GM21786 (cell line): ENCODE data around the gene TET1.
"Not testable (repeated sequence)": the region's sequence is repeated elsewhere in the genome, so short reads cannot be mapped to it uniquely, and the experiment has no call there.

Experiments used
- ATAC-seq: cut with Tn5 transposase; IDR thresholded peaks from one replicate; pipeline ENCODE4 v1.9.1; 2021; ENCODE audit not compliant: unreplicated experiment

Gene TET1

DNA sequence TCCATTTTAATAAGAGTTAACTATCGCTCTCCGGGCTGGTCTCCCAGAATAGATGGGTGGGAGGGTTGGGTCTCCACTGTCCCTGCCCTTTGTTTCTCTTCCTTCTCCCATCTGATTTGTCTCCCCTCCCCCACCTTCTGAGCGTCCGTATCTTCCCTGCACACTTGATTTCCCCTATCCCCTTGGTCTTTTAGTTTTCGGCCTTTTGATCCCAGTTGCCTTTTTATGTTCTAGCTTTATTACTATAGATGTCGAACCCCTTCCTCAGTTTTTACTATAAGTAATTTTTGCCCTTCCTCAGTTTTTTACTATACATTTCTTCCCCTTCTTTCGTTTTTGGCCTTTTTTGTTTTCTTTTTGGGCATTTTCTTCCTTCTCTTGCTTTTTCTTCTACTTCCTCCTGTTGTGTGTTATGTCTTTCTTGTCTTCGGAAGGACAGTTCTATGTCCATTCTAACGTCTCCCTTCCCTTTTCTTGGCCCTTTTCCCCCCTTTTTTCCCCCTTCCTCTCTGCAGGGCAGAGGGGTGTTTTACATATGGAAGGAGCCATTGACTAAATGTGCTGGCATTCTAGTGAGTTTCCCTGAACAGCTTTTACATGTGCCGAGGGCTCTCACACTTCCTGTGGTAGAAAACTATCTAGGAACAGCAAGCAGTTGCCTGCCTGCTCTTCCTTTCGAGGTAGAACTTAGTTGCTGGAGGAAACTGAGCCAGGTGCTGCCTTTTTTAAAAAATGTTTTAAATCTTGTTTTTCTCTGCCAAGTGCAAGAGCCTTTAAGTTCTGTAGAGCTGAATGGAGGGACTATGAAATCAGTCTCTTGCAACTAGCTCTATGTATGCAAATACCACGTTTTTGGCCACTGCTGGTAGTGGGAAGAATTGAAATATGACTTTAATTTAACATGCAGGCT lies 2.8 kb downstream of the TET1 start:
- no peak for ATAC-seq

DNA sequence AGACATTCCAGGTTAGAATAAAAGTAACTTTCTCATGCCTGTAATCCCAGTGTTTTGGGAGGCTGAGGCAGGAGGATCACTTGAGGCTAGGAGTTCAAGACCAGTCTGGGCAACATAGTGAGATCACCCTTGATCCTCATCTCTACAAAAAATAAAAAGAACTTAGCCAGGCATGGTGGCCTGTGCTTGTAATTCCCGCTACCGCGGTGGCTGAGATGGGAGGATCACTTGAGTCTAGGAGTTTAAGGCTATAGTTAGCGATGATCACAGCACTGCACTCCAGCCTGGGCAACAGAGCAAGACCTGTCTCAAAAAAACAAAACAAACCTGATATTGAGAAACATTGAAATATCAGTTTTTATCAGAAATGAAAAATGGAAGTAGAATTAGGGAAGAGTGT lies 4.6 kb downstream of the TET1 start:
- ATAC-seq, result no peak

DNA sequence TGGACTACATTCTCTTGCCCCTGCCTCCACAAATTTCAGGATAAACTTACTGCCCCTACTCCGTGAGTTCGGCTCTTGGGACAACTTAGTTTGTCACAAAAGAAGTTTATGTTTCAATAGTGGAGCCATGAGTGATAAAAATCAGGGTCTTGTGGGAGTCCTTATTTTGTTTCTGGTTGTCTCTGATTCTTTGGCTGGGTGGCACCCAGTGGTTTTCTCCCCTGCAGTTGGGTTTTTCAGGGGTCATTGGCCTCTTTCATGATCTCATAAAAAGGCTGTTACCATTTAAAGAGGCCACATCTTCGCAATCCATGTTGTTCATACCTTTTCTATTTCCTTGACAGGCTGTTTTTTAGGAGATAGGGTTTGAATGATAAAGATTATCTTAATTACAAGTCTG lies 5.5 kb downstream of the TET1 start:
- no peak for ATAC-seq

DNA sequence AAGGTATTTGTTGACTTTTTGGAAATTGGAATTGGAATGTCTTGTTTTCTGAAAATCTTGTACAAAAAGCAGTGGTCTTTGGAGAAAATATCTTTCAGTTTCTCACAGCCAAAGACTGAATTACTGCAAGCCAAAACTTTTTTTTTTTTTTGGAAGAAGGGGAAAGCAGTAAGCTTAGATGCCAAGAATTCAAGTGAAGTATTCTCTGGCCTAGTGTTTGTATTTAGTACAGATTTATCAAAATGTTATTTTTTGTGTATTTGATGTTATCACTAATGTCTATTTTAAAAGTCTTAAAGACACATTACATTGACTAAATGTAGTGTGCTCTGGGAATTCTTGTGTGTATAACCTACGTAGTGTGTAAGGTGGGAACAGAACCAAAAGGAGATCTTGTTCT lies 6.2 kb downstream of the TET1 start:
- no peak for ATAC-seq

DNA sequence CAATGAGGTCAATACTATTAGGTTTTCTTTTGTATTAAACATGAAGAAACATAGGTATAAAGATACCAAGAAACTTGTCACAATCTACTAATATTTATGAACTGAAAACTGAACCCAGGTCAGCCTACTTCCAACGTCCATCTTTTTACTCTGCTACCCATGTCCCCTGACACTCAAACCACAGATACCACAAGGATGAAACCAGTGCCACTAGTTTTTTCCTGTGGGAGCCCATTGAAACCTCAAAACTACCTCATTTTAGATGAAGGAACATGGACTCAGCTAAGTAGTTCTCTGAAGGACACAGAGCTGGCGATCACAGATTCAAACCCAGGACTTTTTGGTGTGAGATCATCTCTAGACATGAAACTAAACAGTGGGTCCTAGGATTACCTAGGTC lies 6.8 kb downstream of the TET1 start:
- no peak for ATAC-seq

DNA sequence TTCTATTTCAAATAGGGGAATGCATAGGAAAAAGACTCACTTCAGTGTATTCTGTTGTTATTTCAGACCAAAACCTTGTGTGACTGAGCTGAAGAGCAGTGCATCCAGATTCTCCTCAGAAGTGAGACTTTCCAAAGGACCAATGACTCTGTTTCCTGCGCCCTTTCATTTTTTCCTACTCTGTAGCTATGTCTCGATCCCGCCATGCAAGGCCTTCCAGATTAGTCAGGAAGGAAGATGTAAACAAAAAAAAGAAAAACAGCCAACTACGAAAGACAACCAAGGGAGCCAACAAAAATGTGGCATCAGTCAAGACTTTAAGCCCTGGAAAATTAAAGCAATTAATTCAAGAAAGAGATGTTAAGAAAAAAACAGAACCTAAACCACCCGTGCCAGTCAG lies 12.0 kb downstream of the TET1 start:
- ATAC-seq, result no peak

DNA sequence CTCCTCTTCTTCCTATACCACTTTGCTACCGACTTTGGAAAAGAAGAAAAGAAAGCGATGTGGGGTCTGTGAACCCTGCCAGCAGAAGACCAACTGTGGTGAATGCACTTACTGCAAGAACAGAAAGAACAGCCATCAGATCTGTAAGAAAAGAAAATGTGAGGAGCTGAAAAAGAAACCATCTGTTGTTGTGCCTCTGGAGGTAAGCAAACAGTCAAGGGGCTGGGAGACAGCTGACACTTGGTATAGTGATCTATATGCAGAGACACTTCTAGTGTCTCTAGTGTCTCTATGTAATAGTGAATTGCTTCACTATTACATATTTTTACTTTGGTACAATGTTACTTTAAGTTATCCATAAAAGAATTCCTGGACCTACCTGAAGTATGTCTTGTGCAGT lies 13.9 kb downstream of the TET1 start:
- ATAC-seq, result no peak

DNA sequence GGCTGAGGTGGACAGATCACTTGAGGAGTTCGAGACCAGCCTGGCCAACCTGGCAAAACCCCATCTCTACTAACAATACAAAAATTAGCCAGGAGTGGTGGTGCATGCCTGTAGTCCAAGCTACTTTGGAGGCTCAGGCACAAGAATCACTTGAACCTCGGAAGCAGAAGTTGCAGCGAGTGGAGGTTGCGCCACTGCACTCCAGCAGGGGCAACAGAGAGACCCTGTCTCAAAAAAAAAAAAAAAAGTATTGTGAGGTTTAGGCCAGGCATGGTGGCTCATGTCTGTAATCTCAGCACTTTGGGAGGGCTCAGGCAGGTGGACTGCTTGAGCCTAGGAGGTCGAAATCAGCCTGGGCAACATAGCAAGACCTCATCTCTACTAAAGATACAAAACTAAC lies 16.0 kb downstream of the TET1 start:
- ATAC-seq, result no peak

DNA sequence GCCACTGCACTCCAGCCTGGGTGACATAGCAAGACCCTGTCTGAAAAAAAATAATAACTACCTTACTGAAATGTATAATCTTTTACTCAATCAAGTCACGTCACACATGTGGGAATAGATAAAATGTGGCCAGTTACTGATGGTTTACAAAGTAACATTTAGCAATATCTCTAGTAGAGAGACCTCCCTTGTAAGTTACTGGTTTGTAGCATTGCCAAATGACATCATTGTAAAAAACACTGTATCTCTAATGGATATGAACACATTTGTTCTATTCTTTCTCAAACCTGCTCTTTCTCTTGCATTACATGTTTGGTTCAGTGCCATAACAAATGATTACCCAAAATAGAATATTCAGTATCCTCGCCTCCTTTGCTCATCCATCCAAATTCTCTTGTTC lies 18.8 kb downstream of the TET1 start:
- no peak for ATAC-seq

DNA sequence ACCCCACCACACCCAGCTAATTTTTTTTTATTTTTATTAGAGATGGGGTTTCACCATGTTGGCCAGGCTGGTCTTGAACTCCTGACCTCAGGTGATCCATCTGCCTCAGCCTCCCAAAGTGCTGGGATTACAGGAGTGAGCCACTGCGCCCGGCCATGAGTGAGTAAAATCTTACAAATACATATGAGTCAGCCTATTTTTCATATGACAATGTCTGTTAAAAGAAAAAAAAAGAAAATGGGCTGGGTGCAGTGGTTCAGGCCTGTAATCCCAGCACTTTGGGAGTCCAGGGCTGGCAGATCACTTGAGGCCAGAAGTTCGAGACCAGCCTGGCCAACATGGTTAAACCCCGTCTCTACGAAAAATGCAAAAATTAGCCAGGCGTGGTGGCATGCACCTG lies 24.1 kb downstream of the TET1 start:
- not testable (repeated sequence) for ATAC-seq

DNA sequence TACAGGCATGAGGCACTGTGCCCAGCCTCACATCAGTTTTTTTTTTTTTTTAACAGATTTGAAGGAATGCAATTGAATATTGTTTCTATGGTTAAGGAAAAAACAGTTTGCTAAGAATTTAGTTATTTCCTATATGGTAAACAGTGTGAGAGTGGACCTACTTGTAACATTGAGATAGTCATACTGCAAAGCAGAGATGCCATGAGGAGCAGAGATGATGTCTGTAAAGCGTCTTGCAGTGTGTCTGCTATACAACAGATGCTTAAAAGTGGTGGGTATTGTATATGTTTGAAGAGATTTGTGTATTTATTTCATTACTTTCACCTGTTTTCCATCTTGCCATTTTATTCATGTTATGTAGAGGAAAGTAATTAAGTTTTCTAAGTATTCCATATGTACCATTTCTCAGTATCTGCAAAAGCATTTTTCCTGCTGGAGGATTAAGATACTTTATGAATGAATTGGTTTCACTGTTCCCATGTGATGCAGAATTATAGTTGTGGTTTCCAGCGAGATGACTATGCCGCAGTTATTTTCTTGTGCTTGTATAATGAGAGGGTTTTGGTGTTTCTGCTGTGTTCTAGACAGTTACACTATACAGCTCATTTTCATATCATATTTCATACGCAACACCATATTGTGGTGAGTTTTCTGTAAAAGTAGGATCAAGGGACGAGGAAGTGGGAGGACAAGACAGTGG lies 26.6 kb downstream of the TET1 start:
- no peak for ATAC-seq

DNA sequence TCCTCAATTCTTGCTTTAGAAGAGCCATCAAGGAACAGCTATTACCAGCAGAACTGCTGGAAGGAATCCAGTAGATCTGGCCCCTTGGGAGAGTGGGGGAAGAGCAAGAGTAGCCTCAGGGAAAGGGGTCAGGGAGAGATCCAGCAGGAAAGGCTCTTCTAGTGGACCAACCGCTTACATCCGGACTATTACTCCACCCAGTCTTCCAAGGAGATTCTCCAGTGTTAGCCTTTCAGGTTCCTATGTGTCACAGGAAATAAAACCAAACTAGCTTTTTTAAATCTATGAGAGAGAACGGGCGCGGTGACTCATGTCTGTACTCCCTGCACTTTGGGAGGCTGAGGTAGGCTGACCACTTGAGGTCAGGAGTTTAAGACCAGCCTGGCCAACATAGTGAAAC lies 34.3 kb downstream of the TET1 start:
- no peak for ATAC-seq

DNA sequence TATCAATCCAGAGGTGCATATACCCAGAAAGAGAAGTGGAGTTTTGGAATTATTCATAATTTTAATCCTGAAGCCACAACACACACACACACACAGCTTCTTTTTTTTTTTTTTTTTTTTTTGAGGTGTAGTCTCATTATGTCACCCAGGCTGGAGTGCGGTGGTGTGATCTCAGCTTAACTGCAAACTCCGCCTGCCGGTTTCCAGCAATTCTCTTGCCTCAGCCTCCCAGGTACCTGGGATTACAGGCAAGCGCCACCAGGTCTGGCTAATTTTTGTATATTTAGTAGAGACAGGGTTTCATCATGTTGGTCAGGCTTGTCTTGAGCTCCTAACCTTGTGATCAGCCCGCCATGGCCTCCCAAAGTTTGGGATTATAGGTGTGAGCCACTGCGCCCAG lies 35.4 kb downstream of the TET1 start:
- ATAC-seq, result no peak

DNA sequence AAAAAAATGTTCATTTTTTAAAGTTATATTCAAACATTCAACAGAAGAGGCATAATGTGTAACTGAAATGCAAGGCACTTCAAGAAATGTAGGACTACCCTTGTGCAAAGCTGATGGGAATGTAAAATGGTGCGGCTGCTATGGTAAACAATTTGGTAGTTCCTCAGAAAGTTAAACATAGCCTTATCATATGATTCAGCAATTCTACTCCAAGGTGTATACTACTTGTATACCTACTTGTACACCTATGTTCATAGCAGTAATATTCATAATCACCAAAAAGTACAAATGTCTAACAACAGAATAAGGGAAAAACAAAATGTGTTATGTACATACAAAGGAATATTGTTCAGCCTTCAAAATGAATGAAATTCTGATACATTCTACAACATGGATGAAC lies 37.3 kb downstream of the TET1 start:
- ATAC-seq, result no peak

DNA sequence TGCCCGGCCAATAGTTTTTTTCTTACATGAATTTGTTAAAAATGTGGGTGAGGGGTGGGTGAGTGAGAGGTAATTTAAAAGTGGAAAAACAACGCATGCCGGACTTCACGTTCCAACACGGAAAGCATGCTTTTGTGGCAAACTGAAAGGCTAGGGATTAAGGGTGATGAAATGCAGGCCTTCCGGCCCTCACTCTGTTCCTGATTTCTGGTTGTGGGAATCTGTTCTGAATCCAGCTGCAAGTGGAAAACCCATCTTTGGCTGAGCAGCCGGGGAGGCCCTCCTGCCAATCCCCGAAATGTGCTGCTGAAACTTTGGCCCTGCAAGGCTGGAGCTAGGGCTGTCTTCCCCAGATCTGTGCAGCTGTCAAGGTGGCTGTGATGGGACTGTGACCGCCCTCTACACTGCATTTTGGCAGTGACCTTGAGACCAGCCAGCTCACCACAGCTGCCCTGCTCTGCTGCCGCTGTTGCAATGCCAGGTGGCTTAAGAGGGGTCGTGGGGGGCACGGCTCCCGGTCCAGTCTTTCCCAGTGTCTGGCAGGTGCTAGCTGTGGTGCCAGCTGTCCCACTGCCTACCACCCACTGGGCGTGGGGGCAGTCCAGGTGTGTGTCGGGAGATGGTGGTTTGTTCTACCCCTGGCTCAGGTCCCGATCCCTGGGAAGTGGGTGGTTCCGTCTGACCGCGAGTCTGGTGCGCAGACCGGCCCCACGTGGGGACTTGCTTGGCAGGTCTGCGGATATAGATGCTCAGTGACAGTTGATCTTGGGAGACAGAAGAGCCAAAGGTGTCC lies 39.0 kb downstream of the TET1 start:
- no peak for ATAC-seq

DNA sequence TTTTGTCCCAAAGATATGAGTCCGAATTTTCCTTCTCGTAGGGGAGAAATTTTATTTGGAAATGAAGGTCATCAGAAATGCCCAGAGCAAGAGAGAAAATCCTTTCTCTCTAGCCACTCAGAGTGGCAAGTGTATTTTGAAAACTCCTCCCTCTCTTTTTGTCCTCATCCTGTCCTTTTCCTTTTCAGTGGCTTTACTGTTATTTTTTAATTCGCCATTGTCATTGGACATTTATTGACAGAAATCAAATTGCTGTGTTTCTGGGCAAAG lies 39.6 kb downstream of the TET1 start:
- no peak for ATAC-seq

DNA sequence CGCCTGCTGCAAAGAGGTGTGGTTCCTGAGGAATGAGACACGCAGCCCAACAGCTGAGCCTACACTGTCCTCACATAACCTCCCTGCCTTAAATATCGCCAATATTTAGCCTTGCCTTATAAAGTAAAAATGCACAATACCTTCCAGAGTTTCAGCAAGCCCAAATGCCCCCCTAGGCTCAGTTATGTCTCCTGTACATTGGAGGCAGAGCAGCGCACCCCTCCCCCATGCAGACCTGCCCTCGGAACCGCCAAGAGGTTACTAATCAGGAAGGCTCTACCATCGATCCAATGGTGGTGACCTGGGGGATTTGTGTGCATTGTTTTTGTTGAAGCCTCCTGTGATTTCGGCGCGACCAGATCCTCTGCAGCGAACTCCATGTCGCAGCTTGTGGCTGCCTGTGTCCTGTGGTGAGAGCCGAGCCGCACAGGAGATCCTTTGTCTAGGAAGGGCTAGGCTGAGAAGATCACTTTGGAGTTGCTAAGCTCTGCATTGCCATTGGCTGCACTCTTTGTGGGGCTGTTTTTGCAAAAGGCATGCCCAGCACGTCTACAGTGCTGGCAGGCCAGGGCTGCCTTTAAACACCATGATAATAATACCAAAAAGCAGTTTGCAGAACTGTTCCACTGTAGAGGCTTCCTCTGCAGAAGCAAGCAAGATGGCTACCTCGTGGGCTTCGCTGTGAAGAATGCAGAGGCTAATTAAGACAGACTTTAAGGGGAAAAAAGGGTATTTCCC lies 40.1 kb downstream of the TET1 start:
- ATAC-seq, result peak; percentile 75

DNA sequence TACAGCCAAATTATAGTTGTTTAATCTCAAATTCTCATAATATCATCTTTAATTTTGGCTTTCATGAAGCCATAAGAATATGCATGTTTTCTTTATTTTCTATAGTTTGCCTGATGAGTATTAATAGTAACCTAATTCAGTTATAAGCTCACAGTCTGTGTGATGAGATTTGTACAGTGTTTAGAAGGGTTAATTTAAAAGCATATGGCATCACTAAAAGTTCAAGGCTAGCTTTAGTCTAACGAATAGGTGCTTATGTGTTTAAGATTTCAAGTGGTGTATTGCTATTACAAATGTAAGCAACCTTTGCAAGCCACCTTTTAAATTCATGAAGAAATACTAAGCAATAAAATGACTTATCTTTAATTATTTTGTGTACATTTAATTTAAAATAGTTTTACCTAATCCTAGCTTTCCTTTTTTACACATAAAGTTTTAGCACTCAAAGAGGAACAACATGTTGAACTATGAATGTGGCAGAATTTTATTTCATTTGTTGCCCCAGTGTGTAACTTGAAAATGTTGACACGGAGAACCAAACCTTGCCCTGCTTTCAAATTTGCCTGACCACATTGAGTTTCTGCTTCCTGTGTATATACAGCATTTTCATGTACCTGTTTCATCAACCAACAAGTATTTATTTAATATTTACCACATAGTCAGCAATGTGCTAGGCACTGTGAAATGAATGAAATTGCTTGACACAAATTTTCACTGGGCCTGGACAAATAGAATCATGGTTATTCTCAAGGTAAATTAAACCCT lies 41.5 kb downstream of the TET1 start:
- no peak for ATAC-seq

DNA sequence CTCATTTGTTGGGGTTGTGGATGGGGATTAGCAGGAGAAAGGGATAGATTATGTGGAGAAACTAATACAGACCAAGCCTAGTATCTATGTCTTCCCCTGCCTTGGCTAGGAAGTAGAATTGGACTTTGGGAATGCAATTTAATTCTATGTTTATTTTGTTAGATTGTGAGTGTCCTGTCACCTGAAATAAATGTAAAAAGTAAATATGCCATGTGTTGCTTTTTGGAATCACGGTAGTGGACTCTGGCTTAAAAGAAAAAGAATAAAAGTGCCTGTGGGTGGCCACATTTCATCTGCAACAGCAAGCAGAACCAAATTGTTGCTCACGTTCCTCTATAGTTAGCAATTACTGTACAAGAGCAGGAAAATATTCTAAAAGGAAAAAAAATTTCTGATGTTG lies 42.3 kb downstream of the TET1 start:
- no peak for ATAC-seq

DNA sequence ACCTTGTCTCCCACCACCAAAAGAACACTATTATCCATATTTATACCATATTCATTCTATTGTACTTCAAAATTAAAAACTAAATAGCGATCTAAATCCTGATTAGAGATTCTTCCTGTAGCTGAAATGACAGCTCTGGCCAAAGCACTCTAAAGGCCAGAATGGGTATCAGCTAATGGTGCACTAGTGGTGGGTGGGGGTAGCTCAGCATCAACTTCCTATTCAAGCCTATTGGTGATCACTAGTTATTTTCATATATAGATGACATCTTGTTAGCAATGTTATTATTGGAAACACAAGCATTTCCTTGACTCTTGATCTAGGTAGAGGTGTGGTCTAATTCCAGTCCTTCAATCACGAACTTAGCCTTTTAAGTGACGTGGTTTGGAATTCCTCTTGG lies 43.6 kb downstream of the TET1 start:
- ATAC-seq, result no peak

DNA sequence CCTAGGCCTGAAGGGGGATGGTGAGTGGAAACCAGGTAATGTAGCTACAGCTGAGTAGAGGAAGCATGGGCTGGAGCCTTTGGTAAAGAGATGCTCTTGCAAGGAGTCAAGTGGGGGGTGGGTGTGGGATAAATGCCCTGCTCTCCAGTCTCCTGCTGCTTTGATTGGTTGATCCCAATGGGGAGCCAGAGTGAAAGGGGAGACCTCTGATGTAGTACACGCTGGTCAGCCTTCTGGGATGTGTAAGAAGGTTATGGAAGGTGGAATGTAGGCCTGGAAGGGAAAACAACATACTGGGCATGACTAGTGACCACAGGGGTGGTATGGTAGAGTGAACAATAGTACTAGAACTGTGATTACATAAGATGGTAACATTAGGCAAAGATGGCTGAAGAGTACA lies 44.3 kb downstream of the TET1 start:
- ATAC-seq, result no peak
